Measurements from ENCODE around the gene KCNQ1.

Gene KCNQ1

GRCh38 chr11:2835751-2836150 lies 390.9 kb downstream of the KCNQ1 start:
- no peak for DNase-seq

DNA sequence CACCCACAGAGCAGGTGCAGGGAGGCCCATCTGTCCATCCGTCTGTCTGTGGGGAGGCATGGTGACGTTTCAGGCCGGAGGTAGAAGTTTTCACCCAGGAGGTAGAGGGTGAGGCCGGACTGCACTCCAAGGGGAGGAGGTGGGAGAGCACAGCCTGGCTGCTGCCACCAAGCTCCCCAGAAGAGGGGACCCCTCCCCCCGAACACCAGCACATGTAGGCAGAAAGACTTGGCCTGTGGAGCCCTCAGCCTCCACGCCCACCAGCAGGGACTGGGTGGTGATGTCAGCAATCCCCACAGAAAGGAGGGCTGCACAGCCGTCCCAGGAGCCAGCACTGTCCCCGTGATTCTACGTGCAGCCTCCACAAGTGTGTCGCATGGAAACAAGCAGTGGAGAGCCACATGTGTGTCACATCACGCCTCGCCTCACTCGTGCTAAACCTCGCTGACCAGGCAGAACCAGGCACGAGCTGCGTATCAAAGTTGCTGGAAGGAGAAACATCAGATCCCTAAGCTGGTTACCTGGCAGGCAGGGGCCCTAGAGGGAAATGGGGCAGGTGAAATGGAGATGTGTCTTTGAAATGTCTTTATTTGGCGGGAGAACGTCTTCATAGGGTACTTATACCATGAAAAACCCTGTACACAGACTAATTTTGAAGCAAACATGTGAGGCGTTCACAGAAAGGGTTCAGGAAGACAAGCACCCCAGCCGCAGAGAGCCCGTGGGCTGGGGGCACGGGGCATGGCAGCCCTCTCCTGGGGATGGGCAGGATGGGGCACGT lies 391.7 kb downstream of the KCNQ1 start:
- DNase-seq: no peak

DNA sequence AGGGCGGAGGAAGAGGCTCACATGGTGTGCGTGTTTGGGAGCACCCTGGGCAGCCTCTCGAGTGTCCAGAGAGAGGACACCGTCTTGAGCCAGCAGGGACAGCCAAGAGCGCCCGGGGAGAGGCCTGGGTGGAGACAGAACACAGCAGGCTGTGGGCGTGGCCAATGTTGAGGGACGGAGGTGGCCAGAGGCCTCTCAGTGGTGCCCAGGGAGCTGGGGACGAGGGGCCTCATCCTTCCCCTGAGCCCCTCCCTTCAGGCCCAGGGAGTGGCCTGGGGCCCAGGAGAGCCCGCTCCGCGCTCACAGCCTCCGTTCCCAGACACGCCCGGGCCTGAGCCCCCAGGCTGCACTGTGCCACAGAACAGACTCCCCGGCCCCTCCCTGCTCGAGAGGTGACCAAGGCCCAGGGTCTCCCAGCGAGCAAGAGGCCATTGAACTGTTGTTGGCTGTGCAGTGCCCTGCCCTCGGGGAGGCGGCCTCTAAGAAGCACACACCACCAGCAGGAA lies 392.3 kb downstream of the KCNQ1 start:
- no peak for DNase-seq

DNA sequence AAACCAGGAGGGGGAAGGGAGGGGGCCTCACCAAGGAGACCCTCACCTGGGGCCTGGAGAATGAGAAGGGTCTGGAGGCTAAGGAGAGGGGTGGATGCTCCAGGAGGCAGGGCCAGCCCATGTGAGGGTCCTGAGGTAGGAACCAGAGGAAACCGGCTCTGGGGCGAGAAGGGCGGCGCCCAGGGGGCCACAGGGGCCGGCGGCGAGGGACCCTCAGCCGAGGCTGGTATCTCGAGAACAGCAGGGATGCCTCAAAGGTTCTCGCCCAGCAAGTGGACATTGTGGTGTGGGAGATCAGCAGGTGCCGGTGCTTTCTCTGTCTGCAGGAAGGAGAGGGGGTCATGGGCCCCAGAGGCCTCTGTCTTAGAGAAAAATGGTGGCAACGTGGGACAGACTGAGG lies 392.8 kb downstream of the KCNQ1 start:
- DNase-seq: no peak

GRCh38 chr11:2838091-2838490 lies 393.3 kb downstream of the KCNQ1 start:
- no peak for DNase-seq

DNA sequence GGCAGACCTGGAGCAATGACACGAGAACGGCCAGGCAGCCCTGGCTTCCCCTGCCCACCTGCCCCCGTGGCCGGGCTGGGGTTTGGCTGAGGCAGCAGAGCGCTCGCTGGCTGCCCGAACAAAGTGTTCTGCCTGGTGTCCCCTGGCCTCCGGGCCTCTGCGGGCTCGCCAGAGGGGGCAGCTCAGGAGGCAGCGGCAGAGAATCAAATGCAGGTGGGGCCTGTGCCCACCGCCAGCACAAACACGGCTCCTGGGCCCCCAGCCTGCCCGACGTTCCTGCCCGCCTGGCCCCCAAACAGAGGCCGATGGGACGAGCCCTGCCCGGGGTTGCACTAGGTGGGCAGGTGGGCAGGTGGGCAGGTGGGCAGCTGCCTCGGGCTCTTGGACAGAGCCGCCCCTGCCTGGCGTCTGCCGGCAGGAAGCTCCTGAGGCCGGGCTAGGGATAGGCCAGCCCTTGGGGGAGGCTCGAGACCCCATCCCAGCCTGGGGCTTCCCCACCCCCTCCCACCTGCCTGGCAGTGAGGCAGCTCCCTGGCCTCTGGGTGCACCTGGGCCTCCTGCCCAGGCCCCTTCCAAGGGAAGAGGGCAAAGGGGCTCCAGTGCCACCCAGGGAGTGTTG lies 394.0 kb downstream of the KCNQ1 start:
- no peak for DNase-seq

DNA sequence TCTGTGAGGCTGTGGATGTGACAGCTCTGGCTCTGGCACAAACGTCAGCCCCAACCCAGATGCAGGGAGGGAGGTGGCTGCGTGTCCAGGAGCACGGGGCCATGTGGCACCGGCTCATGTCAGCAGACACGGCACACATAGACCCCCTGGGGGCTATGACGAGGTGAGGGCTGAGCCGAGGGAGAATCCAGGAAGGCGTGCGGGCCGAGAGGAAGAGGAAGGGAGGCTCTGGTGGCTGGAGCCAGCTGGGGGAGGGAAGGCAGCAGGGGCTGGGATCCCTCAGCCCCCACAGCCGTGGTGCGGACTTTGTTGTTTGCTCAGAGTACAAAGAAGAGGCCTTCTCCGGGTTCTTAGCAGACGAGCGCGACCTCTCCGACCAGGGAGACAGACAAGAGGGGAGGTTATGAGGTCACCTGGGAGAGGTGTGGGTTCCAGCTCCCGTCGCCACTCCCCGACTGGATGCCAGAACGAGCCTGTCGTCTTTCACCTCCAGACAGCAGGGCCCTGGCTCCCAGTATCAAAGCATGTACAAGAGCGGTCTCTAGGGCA lies 394.7 kb downstream of the KCNQ1 start:
- DNase-seq: no peak

DNA sequence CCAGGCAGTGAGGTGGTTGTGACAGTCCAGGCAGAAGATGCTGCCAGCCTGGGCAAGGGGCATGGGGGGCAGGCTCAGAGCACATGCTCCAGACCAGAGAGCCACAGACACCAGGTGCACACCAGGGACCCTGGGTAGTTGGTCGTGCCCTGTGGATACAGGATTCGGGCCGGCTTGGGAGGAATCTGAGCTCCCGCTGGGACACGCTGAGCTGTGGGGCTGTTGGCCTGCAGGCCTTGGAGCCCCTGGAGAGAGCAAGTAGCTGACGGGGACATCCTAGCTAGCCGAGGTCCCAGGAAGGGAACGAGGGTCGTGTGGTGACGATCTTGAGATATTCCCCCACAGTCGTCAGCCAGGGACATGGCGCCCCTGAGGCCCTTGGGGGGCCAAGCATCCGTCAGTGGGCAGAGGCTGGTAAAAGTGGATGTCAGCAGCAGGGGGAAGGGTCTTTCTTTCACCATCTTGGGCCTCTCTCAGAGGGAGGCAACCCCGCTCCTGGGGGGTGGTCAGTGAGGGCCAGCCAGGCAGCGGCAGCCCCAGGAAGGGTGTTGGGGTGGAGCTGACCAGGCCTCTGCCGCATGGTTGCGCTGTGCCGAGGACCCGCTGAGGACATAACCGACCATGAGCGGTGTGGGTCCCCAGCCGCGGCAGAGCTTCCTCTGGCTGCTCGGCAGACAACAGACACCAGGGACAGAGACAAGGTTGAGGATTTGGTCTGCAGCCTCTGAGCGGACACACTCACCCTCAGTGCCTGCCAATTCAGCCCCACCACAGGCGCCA lies 396.8 kb downstream of the KCNQ1 start:
- no peak for DNase-seq

GRCh38 chr11:2842876-2843275 lies 398.1 kb downstream of the KCNQ1 start:
- no peak for DNase-seq

DNA sequence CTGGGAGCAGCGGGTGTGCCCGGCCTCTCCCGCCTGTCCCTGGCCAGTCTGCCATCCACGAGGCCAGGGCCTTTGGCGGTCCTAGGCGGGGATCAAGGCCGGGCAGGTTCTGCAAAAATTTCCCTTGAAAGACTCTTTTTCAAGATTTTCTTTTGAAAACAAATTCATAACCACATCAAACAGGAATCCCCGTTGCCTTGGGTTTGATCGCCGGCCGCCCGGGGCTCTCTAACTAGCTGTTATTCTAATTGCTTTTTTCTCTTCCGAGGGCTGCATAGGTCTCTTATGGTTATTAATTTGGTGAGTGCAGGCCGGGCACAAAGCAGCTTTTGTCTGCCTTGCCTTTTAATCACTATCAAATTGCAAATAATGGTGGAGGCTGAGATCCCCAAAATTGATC lies 398.7 kb downstream of the KCNQ1 start:
- no peak for DNase-seq

DNA sequence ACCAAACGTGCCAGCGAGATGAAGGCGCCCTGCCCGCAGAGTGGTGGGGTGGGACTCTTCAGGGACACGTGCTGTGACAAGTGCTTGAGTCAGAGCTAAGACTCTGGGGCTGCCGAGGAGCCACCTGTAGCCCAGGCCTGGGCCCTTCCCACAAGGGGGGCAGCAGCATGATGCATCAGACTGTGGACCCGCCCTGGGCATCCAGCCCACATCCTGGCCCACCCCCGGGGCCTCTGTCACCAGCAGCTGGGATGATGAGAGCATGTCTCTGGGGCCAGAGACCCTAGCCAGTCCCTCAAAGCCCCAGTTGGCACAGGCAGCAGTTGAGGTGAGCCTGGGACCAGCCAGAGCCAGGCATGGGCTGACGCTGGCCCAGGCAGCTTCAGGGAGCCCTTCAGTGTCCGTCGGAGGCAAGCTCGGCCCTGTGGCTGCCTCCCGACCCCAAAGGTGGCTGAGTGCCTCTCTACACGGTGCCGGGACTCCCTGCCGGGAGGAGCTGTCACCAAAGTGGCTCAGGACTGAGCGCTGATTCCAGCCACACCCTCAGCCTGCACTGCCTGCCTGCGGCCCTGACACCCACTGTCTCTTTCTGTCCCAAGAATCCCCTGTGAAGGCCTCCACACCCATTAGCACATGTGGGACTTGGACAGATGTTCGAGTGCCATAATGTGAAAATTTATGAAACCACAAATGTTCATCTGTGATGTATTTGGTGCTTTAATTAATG lies 399.5 kb downstream of the KCNQ1 start:
- no peak for DNase-seq

- no peak for DNase-seq
Observed at GRCh38 chr11:2844996-2845395, 400.2 kb downstream of the KCNQ1 start.

DNA sequence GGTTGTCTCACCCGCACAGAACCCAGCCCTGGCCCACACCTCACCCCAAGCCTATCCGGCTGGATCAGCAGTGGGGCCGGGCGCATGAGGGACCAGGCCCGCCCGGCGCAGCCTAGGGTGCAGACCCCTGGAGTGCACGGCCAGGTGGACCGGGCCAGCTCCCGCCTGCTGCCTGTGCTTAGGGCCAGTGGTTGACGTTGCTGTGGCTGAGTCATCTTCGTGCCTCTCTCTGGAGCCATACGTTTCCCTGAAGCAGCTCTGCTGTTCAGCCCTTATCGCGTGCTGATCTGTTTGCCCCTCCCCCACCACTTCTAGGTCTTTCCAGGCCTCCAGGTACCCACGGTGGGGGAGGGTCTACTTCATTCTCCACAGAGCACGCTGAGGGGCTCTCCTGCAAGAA lies 401.2 kb downstream of the KCNQ1 start:
- DNase-seq: no peak

DNA sequence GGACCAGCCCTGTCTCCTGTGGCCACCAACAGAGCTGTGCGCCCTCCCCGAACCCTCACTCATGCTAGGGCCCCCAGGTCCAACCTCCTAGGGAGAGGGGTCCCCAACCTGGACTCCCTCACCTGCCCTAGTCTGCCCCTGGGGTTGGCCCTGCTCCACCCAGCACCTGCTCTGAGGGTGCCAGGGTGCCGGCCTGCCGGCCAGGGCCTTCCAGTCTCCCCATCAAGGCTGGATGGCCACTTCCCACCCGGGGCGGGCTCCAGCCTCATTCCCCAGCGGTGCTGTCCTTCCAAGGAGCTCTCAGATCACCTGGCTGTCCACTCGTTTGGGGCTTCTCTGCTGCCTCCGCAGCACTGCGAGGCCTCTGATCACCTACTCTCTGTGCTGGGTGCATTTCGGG lies 401.7 kb downstream of the KCNQ1 start:
- no peak for DNase-seq

- no peak for DNase-seq
Observed at GRCh38 chr11:2847561-2847960, 402.8 kb downstream of the KCNQ1 start.

DNA sequence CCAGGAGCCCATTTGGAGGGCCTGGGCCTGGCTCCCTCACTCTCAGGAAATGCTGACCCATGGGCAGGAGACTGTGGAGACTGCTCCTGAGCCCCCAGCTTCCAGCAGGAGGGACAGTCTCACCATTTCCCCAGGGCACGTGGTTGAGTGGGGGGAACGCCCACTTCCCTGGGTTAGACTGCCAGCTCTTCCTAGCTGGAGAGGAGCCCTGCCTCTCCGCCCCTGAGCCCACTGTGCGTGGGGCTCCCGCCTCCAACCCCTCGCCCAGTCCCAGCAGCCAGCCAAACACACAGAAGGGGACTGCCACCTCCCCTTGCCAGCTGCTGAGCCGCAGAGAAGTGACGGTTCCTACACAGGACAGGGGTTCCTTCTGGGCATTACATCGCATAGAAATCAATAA lies 403.7 kb downstream of the KCNQ1 start:
- DNase-seq: no peak

DNA sequence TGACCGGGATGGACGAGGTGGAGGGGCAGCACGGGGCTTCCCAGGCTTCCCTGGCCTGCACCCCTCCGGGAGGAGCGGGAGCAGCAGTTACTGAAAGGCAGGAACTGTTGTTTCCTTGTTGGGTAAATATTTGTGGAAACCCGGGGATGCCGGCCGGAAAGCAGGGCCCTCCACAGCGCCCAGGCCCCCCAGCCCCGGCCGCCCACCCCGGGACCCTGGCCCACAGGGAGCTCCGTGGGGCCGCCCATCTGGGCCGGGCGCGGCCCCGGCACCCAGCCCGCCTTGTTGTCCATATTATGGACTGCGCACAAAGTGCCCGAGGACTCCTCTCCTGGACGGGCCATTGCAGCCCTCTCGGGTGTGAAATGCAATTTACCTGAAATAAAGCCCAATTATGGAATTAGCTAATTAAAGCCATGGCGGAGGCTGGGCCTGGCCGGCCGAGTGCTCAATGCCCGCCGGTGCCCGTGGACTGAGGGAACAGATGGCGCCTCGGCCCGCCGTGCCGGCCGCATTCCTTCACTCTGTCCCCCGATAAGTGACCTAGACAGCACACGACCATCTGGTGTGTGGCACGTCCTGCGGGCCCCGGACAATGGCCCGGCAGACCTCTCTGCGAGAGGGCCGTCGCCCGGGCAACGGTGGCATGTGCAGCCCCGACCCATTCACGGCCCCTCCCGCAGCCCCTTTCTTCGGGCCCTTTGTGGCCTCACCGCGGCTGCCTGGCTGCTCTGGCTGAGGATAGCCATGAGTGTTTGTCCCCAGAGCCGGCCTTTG lies 405.4 kb downstream of the KCNQ1 start:
- DNase-seq: no peak

DNA sequence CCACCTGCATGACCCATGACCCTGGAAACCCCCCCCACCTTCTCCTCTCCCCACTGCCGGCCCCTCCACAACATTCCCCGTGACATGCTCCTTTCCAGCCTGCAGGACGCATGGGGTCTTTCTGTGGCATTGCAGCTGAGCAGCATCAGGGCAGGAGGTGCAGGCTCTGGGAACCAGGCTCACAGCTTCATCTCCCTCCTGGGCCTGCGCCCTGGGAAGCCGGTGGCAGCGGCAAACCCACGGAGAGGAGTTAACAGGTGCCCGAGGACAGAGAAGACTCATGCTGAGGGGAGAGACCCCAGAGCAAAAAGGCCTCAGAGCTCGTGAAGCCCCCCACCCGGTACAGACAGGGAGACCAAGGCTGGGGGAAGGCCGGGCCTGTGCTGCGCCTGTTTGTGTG lies 408.6 kb downstream of the KCNQ1 start:
- no peak for DNase-seq

- DNase-seq: no peak
Observed at GRCh38 chr11:2853997-2854560, 409.3 kb downstream of the KCNQ1 start.

DNA sequence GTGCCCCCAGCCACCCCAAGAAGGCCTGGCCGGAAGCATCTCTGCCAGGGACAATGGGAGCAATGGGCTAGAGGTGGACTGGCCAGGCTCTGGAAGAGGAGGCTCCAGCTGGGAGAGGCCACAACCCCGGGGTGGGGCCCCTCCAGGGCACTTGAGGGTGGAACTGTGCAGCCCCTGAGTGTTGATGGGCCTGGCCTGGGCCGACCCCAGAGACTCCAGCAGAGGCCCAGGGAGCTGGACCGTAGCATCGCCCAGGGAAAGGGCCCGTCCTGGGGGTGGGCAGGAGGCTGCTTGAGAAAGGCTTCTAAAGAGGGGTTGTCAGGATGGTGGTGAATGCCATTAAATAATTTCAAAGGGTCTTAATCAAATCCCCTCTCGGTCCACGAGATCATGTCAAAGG lies 410.4 kb downstream of the KCNQ1 start:
- no peak for DNase-seq

GRCh38 chr11:2857276-2857675 lies 412.5 kb downstream of the KCNQ1 start:
- no peak for DNase-seq

DNA sequence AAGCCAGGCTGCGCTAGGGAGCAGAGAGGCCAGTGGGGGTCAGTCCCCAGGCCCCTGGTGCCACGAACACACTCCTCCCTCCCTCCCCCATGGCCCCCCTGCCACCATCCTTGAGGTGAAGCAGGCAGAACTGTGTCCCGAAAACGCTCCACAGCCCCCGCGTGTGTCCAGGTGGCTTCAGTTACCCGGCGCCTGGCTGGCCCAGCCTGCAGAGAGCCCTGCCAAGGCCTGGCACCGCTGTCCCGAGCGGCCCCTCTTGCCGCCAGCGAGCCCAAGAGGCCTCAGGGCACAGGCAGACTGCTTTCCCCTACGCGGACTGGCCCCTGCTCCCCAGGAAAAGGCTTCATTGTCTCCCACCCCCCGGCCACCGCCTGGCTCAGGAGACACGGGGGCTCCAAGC lies 413.1 kb downstream of the KCNQ1 start:
- no peak for DNase-seq
